HG02973 (cell line): ENCODE measurements around the gene DPF3.
"Not testable (repeated sequence)": the region's sequence is repeated elsewhere in the genome, so short reads cannot be mapped to it uniquely, and the experiment has no call there.

Source experiments
- ATAC-seq: cut with Tn5 transposase; IDR thresholded peaks from one replicate; pipeline ENCODE4 v1.9.1; 2021; ENCODE audit warnings: moderate library complexity; ENCODE audit not compliant: unreplicated experiment

DPF3 gene

DNA sequence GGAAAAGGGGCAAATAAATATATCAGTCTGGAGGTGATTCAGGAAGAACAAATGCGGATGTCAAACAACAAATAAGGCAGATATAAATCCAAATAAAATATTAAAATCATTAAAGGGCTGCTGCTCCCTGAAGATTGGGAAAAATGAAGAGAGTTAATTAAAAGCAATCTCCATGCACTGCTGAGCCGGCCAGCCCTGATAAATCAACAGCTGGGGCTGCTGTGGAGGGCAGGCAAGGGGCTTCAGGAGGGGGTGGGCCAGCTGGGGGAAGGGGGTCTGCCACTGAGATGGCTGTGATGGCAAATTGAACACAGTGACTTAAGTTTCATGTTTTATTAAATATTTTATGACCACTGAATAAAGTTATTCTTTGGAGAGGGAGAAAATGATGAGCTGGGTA lies 12.4 kb downstream of the DPF3 start:
- no peak for ATAC-seq

DNA sequence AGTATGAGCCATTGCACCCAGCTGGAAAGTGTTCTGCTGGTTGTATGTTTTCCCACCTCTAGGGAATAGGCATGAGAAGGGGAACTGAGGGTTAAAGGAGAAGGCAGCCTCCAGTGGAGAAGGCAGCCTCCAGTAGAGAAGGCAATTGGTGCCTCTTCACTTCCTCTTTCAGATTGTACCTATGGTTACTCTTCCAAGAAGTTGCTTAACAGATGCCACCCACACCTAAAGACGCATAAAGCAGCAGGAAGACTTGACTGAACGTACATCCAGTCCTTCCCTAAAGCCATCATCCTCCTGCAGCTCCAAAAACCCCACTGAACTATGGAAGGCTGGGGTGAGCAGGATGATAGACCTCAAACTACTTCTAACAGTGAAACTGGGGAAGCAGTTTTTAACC lies 13.1 kb downstream of the DPF3 start:
- no peak for ATAC-seq

DNA sequence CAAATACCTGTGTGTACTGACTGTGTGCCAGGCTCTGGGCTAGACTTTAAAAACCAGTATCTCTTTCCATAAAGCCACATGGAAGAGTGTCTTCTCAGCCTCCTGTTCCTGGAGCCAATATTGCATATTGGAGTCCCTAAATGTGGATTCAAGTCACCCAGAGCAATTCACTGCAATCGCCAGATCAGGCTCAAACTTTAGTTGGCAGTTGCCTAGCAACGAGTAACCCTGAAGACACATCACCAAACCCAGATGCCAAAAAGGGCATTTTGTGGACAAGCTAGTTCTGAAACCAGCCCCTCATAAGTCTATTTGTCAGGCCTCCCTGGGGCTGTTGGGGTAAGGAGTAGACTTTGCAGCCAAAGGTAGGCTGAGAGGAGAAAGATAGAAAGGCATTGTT lies 13.7 kb downstream of the DPF3 start:
- ATAC-seq = no peak

DNA sequence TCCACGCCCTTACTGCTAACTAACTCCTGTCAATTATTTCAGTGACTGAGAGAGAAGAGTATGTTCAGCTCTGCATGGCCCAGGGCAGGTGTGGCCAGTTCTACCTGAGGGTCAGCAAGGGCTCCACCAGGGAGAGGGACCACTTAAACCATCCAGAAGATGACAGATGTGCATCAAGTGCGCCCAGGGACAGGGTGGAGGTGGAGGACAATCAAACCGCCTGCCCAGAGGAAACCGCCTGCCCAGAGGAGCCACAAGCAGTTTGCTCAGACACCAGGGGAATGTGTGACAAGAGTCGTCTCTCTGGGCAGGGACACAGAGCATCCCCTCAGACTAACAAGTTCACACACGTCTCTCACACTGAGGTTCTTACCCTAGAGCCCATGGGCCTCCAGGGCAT lies 14.5 kb downstream of the DPF3 start:
- ATAC-seq = no peak

DNA sequence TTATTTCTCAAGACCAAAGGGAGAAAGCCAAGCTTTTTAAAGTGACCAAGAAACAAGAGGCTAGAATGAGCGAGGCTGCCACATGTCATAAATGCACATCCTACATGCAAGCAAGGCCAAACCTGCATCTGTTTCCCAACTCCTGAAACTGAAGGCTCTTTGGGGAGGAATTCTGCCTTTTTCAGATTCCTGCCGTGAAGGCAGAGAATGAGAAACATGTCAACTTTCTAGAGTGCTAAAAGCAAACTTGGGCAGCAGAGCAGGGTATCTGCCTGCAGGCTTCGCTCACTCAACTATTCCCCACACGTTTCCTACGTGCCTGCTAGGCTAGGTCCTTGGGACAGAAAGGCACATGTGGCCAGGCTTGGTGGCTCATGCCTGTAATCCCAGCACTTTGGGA lies 15.2 kb downstream of the DPF3 start:
- no peak for ATAC-seq

DNA sequence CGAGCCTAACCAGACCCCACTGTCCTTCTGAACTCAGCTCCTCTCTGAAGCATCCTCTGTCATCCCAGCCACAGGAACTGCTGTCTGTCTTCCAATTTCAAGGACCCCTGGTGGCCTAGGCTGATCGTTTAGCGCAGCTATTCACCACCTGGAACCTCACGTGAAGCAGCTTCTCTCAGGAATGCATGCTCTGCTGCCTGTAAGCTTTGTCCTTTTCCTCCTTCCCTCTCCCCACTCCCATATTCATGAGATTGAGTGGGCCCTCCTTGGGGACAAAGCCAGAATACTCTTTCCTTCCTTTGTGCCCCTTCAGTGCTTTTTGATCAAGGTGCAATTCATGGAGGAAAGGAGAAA lies 17.2 kb downstream of the DPF3 start:
- no peak for ATAC-seq

DNA sequence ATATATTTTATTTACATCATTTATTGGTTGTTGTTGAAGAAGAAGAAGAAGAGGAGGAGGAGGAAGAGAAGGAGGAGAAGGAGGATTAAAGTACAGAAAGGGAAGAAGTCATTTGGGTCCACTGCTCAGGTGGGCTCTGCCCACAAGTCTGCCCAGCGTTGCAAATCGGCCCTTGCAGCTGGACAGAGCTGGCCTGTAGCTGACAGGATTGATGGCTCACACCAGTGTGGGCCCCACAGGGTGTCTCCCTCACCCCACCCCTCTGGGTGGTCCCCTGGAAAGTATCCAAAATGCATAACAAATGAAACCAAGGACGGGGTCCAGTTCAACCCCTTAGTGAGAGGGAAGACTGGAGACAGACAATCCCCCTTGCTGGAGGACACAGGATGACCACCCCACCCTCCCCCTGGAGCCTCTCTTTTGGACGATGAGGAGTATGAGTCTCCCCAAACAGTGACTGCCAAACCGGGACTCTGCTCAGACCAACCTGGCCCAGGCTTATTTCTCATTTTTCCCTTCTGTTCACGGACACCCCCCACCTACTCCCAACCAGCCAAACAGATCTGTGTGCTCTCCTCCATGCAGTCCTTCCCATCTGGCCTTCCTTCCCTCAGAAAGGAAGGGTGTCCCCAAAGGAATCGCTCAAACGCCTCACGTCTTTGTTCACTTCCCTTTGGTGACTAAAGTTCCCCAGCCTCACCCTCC lies 17.7 kb downstream of the DPF3 start:
- no peak for ATAC-seq

DNA sequence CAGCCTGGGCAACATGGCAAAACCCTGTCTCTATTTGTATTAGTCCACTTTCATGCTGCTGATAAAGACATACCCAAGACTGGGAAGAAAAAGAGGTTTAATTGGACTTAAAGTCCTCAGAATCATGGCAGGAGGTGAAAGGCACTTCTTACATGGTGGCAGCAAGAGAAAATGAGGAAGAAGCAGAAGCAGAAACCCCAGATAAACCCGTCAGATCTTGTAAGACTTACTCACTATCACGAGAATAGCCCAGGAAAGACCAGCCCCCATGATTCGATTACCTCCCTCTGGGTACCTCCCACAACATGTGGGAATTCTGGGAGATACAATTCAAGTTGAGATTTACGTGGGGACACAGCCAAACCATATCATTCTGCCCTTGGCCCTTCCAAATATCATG lies 23.0 kb downstream of the DPF3 start:
- not testable (repeated sequence) for ATAC-seq

DNA sequence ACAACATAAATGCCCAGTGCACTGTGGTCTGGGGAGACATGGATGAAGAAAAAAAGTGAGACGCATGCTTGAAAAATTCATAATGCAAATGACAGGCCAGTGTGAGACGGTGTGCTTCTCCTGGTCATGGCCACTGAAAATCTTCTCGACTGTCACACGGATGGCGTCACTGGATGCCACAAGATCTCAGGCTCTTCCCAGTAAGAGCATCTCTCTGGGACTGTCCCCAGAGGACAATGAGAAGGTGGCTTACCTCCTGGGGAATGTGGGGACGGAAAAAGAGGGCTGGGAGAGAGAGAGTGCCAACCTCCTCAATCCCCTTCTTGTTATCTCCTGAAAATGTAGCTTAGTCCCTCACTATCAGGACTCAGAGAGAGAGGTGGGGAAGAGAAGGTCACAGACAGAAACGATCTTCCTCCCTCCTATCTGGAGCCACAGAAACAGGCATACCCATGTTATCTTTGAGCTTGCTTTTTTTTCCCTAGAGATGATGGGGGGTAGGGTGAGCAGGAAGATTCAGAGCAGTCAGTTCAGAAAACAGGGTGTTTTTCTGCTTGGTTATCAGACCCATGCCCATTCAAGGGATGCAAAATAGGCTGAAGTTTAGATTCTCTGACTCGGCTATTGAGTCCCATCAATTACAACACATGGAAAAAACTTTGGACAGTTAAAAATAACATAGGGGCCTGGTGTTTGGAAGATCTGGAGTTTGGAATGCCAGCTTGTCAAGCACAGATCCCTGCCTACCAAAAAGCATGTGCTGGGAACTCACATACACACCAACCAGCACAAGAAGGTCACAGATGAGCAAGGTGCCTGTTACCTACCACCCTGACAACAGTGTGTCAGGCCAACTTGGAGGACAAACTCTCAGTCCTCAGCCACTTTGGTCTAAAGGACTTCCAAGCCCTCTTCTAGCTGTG lies 24.2 kb downstream of the DPF3 start:
- ATAC-seq = no peak

DNA sequence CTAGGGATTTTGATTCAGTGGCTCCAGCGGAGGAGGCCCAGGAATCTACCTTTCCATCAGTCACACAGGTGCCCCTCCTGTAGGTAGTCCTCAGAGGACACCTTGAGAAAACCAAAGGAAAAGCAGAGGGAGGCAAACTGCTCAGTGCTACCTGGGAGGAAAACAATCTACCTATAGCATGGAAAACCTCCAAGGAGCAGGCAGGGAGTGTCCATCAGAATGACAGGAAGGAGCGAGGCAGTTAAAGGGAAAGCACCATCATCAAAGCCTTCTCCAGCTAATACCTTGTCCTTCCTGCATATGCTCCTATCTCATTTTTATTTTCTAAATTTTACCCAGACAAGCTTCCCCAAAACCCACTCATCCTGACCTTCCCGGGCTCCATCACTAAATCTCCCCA lies 25.4 kb downstream of the DPF3 start:
- no peak for ATAC-seq

DNA sequence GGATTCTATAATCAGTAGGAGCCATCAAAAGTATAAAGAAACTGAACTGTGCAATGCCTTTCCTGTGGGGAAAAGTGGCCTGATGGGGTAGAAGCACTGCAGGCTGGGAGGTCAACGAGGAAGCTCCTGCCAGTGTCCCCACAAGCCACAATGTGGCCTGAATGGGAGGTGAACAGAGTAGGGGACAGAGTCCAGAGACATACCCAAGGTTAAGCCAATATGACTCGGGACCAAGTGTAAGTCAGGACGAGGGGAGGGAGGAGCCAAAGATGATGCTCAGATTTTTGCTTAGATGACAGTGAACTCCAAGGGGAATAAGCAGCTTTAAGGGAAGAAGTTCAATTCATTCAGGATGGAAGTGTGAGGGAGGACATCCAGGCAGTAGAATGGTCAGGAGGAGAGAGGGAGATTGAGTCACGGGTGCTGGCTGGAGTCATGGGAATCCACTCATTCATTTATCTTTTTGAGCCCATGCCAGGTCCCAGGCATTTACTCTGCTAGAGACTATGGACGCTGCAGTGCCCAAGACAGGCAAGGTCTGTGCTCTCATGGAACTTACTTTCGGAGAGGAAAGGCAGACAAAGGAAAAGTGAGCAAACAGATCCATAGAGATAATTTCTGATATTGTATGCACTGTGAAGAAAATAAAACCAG lies 29.1 kb downstream of the DPF3 start:
- ATAC-seq = no peak

DNA sequence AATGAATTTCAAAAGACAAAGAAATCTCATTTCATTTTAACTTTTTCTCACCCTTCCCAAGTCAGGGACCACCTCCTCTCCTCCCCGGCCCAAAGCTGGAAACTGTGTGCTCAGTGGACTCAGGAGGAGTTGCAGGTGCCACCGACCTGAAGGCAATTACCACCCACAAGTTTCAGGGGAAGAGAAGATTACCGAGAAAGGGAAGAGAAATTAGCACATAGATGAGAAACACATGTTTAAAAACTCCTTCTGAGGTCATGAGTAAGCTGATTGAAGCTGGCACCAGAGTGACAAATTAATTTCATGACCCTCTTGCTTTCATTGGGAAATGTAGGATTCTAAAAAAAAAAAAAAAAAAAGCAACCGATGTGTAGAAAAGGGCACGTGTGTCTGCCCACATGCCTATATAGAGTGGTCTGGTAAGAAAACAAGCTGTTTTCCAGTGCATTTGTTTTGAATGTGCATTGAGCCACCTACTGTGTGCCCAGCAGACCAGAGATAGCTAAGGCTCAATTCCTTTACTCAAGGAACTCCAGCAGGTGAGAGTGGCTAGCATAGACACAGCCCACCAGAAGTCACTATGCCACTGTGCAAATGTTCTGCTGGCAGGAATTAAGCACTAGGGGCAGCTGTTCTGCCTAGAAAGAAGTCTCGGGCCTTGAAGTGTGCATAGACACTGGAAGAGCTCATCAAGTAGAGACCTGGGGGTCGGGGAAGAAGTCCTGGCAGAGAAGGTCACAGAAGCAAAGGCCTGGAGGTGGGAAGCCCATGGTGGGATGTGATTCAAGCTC lies 30.5 kb downstream of the DPF3 start:
- no peak for ATAC-seq

DNA sequence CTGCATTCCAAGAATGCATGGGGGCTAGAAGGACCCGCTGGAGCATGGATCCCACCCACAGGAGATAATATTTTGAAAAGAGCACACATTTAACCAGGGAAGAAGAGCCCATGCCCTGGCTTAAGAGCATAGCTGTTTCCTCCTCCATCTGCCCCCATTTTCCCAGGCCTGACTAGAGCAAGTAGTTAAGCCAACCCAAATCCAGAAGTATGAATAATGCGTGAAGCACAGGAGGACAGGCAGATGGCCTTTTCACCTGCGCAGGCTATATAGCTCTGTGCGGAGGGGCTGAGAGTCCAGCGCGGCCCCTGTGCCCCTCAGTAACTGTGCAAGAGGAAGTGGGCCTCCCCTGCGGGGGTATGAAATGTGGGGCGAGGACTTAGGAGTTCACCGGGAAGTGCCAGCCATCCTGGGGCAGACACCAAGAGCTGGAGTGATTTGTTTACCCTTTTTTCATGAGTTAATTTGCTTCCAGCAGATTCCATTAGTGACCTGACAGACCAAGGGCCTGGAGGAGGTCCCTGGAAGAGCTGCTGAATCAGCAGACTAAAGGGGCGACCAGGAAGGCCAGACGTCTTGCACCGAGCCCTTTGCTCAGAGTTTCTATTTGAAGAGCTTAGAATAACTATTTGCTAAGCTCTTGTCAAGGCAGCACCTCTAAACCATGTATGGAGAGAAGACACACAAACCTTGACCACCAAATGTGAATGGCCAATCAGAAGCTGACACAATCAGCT lies 37.2 kb downstream of the DPF3 start:
- ATAC-seq = no peak

DNA sequence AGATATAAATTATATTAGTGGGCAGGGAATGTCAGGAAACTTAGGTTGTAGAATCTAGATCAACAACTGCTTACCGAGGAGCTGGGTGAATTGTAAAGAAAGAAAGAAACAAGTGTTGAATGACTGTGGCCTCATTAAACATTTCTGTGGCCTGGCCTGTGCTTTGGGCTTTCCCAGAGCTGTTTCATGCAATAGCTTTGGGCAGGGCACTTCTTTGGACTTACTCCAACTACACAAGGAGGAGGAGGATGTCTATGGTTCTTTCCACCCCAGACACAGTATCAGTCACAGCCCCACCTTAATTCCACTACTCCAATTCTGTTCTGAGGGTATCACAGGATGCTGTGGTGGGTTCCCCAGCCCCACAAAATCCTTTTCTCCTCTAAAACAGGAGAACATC lies 38.0 kb downstream of the DPF3 start:
- no peak for ATAC-seq

DNA sequence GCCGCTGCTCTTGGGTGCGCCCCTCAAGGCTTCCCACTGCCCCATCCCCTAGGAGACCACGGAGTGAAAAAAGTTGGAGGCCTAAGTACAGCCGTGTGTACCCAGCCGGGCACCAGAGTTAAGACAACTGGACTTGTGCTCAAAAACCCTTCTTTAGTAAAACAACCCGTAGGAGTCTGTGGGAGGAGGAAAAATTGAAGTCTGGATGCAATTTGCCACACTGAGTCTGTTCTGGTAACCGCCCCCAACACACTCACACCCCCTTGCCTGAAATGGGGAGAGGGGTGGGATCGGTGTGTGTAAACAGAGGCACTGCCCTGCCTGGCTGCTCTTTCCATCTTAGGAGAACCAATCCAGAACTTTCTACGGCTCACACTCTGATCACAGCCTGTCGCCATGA lies 41.7 kb downstream of the DPF3 start:
- no peak for ATAC-seq

DNA sequence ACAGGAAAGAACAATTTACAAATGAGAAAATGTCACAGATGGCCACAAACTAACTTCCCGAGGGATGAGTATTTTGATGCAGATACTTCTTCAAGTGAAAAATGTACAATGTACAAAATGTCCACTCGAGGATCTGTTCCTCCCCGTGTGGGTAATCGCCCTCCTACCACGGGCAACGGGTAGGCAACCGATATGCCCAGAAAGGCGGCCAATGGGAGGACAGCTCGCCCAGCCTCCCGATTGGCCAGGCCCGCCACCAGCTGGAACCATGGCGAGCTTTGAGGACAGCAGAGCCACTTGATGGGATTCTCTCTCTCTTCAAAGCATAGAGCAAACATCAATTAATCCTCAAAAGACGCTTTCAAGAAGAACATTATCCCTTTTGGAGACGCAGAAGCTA lies 42.3 kb downstream of the DPF3 start:
- ATAC-seq = no peak

DNA sequence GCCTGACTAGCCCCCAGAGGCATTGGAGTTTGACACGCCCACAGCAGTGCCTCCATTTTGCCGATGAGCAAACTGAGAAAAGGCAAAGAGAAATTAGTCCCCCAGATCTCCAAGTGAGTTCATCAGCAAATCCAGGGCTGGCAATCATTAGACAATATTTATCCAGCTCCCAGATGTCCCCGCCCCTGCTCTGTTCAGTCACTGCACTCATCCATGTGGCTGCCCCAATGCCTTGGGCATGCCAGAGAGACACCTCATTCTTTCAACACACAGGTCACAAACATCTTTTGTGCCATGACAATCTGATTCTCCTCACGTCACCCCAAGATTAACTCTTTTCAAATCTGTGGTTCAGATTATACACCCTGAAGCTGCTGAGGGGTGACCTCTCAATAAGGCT lies 43.5 kb downstream of the DPF3 start:
- ATAC-seq = no peak

DNA sequence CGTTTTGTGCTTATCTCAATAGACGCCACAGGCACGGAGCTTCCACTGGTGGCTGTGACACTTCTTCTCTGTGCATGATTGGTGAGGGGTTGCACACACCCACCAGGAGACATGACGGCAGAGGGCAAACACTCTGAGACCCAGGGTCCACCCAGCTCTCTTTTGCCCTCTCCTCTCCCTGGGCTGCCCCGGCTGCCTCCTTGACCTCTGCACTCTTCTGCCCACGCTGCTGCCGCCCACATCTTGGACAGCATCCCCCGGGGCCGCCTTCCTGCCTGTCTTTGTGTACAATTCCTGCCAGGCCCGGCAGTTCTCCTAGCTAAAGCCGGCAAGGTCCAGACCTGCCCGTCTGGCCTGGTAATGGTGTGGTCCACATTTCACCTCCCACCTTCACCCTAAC lies 44.7 kb downstream of the DPF3 start:
- ATAC-seq = no peak

DNA sequence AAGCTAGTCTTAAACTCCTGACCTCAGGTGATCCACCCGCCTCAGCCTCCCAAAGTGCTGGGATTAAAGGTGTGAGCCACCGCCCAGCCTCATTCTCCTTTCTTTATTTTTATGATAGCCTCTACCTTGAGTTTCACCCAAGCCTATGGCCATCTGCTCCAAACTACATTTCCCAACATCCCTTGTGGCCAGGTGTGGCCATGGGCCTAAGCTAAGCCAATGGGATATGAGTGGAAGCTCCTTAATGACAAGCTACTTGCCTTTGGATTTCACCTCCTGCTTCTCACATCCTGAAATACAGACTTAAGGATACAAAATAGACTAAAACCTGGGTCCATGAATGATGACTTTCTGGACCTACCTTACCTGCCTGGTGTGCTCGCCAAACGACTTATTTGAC lies 46.2 kb downstream of the DPF3 start:
- no peak for ATAC-seq

DNA sequence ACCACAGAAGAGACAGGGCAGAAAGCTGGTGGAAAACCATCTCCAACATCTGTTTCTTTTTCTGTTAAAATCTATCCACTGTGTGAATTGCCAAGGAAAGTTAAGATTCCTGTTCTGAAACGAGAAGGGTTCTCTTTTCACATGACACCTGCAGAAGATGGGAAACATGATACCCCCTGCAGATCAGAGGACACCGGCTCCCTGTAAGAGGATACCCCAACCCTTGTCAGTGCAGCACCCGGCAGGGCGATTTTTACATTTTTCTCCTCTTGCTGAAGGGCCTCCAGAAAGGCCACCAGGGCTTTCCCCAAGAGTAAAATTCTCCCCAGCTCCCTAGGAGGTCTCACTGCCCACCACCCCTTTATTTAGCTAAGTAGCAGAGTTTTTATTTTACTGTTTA lies 48.2 kb downstream of the DPF3 start:
- no peak for ATAC-seq

DNA sequence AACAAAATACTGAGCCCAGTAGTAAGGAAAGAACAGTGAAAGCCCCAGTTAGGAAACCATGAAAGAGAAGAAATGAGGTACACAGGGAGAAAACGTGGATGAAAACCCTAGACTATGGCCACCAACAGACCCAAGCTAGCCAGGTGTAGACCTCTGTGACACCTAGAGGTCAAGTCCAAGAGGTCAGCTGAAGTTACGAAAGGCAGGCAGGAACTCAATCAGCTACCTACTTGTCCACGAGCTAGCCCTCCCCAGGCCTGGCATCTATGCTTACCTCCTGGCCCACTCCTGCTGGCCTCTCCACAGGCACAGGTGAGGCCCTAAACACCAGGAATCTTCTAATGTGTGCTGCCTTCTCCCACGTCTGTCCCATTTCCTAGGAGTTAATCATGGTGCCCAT lies 48.7 kb downstream of the DPF3 start:
- no peak for ATAC-seq
